ENCODE measurements around the gene SLC6A19. TPM values are rescaled to one million over a fixed set of nuclear protein-coding genes. Genes with fewer than 3 reads are reported as not detected.

The SLC6A19 gene
- total and polyA plus RNA-seq, 11 donors = not detected

DNA sequence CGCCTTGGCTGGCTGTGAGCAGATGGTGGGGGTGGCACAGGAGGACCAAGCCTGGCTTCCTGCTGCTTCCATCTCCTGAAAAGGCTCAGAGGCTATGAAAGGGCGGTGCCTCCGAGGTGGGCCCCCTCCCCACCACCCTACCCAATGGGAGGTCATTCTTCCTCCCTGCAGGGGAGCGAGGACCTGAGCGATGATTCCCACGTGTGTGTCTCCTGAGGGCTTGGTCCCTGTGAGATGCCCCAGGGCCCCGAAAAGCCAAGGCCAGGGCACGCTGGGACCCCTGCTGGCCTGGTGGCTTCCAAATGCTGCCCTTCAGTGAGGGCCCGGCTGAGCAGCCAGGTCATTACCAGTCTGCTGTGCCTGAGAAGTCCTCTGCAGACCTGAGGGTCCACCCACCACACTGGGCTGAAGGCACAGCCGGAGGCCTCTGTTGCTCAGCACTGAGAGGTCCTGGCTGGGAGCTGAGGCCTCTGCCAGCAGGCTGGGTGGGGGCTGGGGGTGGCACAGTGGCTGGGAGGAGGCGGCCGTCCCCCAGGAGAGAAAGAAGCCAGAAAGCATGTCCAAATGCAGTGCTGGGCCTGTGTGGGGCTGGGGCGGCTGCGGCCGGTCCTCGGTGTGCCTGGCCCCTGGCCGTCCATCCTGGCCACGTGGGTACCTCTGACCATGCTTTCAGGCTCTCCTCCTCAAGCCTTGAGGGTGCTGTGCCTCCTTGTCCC lies 14.0 kb upstream of the SLC6A19 start:
- Histone ChIP-seq H3K9me3 (no peaks in the 10 kb centered on the region), H3K36me3 (no peaks in the 10 kb centered on the region), H3K27me3 (peaks cover 0 to 42% (median 8%) of the 10 kb centered on the region in 9 donors), H3K27ac (no peak overlapping the region), H3K4me1 (peaks cover 0 to 24% (median 0%) of the 10 kb centered on the region in 12 donors), H3K4me3 (no peak overlapping the region)
- DNase-seq (peak in 2 of 5 donors; percentile 20 to 25), ATAC-seq (no peak)
- 79 to 89% (median 87%) methylated on average over 10 to 18 of the region's 18 CpGs for WGBS, 4 donors
- TF ChIP-seq, protein P1, sequence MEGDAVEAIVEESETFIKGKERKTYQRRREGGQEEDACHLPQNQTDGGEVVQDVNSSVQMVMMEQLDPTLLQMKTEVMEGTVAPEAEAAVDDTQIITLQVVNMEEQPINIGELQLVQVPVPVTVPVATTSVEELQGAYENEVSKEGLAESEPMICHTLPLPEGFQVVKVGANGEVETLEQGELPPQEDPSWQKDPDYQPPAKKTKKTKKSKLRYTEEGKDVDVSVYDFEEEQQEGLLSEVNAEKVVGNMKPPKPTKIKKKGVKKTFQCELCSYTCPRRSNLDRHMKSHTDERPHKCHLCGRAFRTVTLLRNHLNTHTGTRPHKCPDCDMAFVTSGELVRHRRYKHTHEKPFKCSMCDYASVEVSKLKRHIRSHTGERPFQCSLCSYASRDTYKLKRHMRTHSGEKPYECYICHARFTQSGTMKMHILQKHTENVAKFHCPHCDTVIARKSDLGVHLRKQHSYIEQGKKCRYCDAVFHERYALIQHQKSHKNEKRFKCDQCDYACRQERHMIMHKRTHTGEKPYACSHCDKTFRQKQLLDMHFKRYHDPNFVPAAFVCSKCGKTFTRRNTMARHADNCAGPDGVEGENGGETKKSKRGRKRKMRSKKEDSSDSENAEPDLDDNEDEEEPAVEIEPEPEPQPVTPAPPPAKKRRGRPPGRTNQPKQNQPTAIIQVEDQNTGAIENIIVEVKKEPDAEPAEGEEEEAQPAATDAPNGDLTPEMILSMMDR (IDR thresholded peaks at IDR 0.05) = no peak
- no peak for TF ChIP-seq POLR2A (IDR thresholded peaks at IDR 0.05)
- intact Hi-C loops (cut with DNase I) = loop anchor here in 1 of 10 donors (10.0 kb wide), 1 partner anchor 457 kb away; no protein-coding TSS in a partner anchor

DNA sequence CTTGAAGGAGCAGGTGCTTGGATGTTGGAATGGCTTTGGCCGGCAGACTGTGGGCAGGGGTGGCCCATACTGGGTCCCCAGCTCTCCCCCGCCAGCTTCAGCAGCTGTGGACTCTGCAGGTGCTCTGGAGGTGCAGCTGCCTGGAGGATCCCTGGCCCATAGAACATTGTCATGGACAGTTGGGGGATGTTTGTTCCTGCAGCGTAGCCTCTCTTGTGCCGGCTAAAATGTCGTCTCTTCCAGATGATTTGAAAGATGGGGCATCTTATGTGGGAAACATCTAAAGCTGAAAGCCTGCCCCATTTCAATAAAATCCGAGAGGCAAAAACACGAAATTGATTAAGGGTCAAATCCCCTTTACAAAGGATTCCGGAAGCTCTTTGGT lies 13.5 kb upstream of the SLC6A19 start:
- H3K27me3 ChIP-seq = peaks cover 0 to 42% (median 8%) of the 10 kb centered on the region in 9 donors
- TF ChIP-seq, protein P1 (IDR thresholded peaks at IDR 0.05) = no peak
- TF ChIP-seq POLR2A (IDR thresholded peaks at IDR 0.05) = no peak
- no peaks in the 10 kb centered on the region for H3K36me3 ChIP-seq
- ATAC-seq = no peak
- peaks cover 0 to 18% (median 0%) of the 10 kb centered on the region in 12 donors for H3K4me1 ChIP-seq
- WGBS, 4 donors = 88 to 95% (median 91%) methylated on average over 7 to 8 of the region's 8 CpGs
- peak in 1 of 5 donors; percentile 14 for DNase-seq
- H3K9me3 ChIP-seq = no peaks in the 10 kb centered on the region
- intact Hi-C loops (cut with DNase I) = loop anchor here in 1 of 10 donors (10.0 kb wide), 1 partner anchor 457 kb away; no protein-coding TSS in a partner anchor
- H3K4me3 ChIP-seq = no peak overlapping the region
- no peak overlapping the region for H3K27ac ChIP-seq

DNA sequence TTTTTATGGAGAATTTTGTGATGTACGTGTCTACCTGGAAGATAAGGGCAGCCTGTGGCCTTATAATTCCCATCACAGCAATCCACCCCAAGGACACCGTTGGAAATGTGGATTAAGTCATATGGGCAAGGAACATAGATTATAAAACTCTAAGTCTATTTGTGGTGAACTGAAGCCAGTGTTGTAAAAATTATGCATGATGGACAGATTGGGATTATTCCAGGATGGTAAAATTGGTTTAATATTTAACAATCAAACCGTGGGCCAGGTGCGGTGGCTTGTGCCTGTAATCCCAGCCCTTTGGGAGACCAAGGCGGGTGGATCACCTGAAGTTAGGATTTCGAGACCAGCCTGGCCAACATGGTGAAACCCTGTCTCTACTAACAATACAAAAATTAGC lies 12.9 kb upstream of the SLC6A19 start:
- TF ChIP-seq, protein P1 (IDR thresholded peaks at IDR 0.05) = no peak
- TF ChIP-seq POLR2A (IDR thresholded peaks at IDR 0.05) = no peak
- no peaks in the 10 kb centered on the region for H3K36me3 ChIP-seq
- H3K9me3 ChIP-seq = no peaks in the 10 kb centered on the region
- DNase-seq (no peak), ATAC-seq (no peak)
- intact Hi-C loops (cut with DNase I) = loop anchor here in 1 of 10 donors (10.0 kb wide), 1 partner anchor 456 kb away; no protein-coding TSS in a partner anchor
- 49 to 75% (median 62%) methylated on average over 6 of the region's 6 CpGs for WGBS, 4 donors
- H3K27me3 ChIP-seq = peaks cover 0 to 42% (median 8%) of the 10 kb centered on the region in 9 donors
- peaks cover 0 to 13% (median 0%) of the 10 kb centered on the region in 12 donors for H3K4me1 ChIP-seq
- H3K4me3 ChIP-seq = no peak overlapping the region
- H3K27ac ChIP-seq = no peak overlapping the region

DNA sequence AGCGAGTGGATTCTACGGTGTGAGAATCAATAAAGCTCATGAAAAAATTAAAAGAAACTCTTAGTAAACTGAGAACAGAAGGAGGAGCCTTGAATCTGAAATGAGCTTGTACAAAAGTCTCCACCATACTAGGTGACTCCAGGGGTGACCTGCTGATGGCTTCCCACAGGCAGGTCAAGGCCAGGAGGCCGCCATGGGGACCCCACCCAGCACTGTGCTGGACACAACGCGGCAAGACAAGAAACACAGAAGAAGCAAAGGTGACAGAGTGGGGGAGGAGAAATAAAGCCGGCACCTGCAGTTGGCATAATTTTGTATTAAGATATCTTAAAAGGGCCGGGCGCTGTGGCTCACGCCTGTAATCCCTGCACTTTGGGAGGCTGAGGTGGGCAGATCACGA lies 12.1 kb upstream of the SLC6A19 start:
- Histone ChIP-seq H3K36me3 (no peaks in the 10 kb centered on the region), H3K27ac (no peak overlapping the region), H3K4me3 (no peak overlapping the region), H3K27me3 (peaks cover 0 to 42% (median 8%) of the 10 kb centered on the region in 9 donors), H3K9me3 (peaks cover 0 to under 1% (median 0%) of the 10 kb centered on the region in 12 donors), H3K4me1 (peaks cover 0 to 10% (median 0%) of the 10 kb centered on the region in 12 donors)
- ATAC-seq = no peak
- DNase-seq = peak in 1 of 5 donors; percentile 9
- intact Hi-C loops (cut with DNase I) = loop anchor here in 1 of 10 donors (10.0 kb wide), 1 partner anchor 456 kb away; no protein-coding TSS in a partner anchor
- no peak for TF ChIP-seq POLR2A (IDR thresholded peaks at IDR 0.05)
- TF ChIP-seq, protein P1 (IDR thresholded peaks at IDR 0.05) = no peak
- WGBS, 4 donors = 83 to 87% (median 85%) methylated on average over 10 of the region's 10 CpGs

Data from heart left ventricle (tissue), 16 donors.